A673 (cell line): ENCODE results near the gene LTF. TPM values are rescaled to one million over a fixed set of nuclear protein-coding genes. Genes with fewer than 3 reads are reported as not detected.
"Not testable (repeated sequence)": the region's sequence is repeated elsewhere in the genome, so short reads cannot be mapped to it uniquely, and the experiment has no call there.

Experiments used
- BruUV-seq: library from RNA; stranded (reverse); fragments of 400-500 nt; replicated peaks from 2 replicates; lab custom pipeline; 2021; lab: Mats Ljungman, UMichigan
- CTCF ChIA-PET: fragments of 300-600 bp; sonication (Branson Sonifier 250); formaldehyde crosslinking; loops from one replicate; lab custom pipeline; 2022; ENCODE audit warnings: antibody characterized with exemption; lab: Charles Lee
- POLR2A ChIA-PET: fragments of 300-600 bp; sonication (Branson Sonifier 250); formaldehyde crosslinking; loops from one replicate; lab custom pipeline; 2022; ENCODE audit warnings: antibody characterized with exemption; ENCODE audit not compliant: low non-redundant PET; lab: Charles Lee
- DNase-seq: peaks from one replicate; pipeline ENCODE4 v3.0.0-alpha.2; 2015; ENCODE audit warnings: low spot score
- H3K27ac ChIP-seq: fragments of 200-600 bp; sonication (generic); 2 replicates; pipeline ENCODE4 v1.5.1; 2016; ENCODE audit warnings: mixed run types, low read depth, mild to moderate bottlenecking, mixed read lengths, antibody characterized with exemption, low read length; ENCODE audit not compliant: poor library complexity, severe bottlenecking
- H3K27me3 ChIP-seq: fragments of 200-600 bp; sonication (generic); replicated peaks from 2 replicates; pipeline ENCODE4 v1.6.1; 2017; ENCODE audit warnings: mixed run types, low read depth, mild to moderate bottlenecking, mixed read lengths, antibody characterized with exemption, low read length; ENCODE audit not compliant: insufficient read depth, poor library complexity
- H3K36me3 ChIP-seq: fragments of 200-600 bp; sonication (generic); 2 replicates; pipeline ENCODE4 v1.6.1; 2016; ENCODE audit warnings: mixed run types, mild to moderate bottlenecking, mixed read lengths, antibody characterized with exemption, low read length; ENCODE audit not compliant: insufficient read depth, poor library complexity, severe bottlenecking
- H3K4me1 ChIP-seq: fragments of 200-600 bp; sonication (generic); 2 replicates; pipeline ENCODE4 v1.6.1; 2017; ENCODE audit warnings: mixed run types, mild to moderate bottlenecking, mixed read lengths, antibody characterized with exemption, low read length; ENCODE audit not compliant: insufficient read depth, poor library complexity, severe bottlenecking
- H3K4me3 ChIP-seq: fragments of 200-600 bp; sonication (generic); 2 replicates; pipeline ENCODE4 v1.5.1; 2016; ENCODE audit warnings: low read depth, mixed run types, mild to moderate bottlenecking, mixed read lengths, low read length; ENCODE audit not compliant: poor library complexity, severe bottlenecking
- H3K9me3 ChIP-seq: fragments of 200-600 bp; sonication (generic); 2 replicates; pipeline ENCODE4 v1.6.1; 2016; ENCODE audit warnings: mixed run types, low read depth, mild to moderate bottlenecking, mixed read lengths, antibody characterized with exemption, low read length; ENCODE audit not compliant: poor library complexity, severe bottlenecking
- CTCF ChIP-seq: fragments of 300-800, 200-600 bp; sonication (generic); conservative IDR thresholded peaks from 2 replicates; pipeline ENCODE4 v1.5.1; 2017; ENCODE audit warnings: low read depth, mild to moderate bottlenecking, antibody characterized with exemption, low read length, moderate library complexity, mixed read lengths
- EZH2 ChIP-seq: fragments of 200-600 bp; sonication (generic); IDR thresholded peaks from 2 replicates; pipeline ENCODE4 v1.6.1; 2017; ENCODE audit warnings: borderline replicate concordance, low read depth, mild to moderate bottlenecking, mixed read lengths, antibody characterized with exemption, low read length; ENCODE audit not compliant: poor library complexity, severe bottlenecking
- intact Hi-C: fragments of 100-400 bp; cut with micrococcal nuclease; formaldehyde crosslinking; loops from one replicate; pipeline ENCODE4 v1.10.0; 2022; ENCODE audit not compliant: unreplicated experiment
- total RNA-seq: library from RNA; stranded (reverse); gene quantifications from 2 replicates; pipeline ENCODE4 v1.2.3, GENCODE V29; 2021

Gene LTF
- total RNA-seq, 1 experiment from 2014 or later = not detected

GRCh38 chr3:46435081-46435726 lies 29.5 kb downstream of the LTF start:
- H3K27me3 ChIP-seq = no peaks in the 10 kb centered on the region
- DNase-seq = no peak
- no TSS peak for BruUV-seq
- H3K4me1 ChIP-seq = no peaks in the 10 kb centered on the region
- intact Hi-C loops = no loop called here
- TF ChIP-seq EZH2 (no peak), CTCF (no peak)
- H3K9me3 ChIP-seq = no peaks in the 10 kb centered on the region
- ChIA-PET POLR2A (no interaction called here), CTCF (no interaction called here)
- H3K36me3 ChIP-seq = no peaks in the 10 kb centered on the region
- H3K27ac ChIP-seq = no peak overlapping the region
- H3K4me3 ChIP-seq = no peak overlapping the region

GRCh38 chr3:46433841-46434240 lies 30.9 kb downstream of the LTF start:
- DNase-seq = no peak
- intact Hi-C loops = no loop called here
- no peaks in the 10 kb centered on the region for H3K4me1 ChIP-seq
- no peak overlapping the region for H3K4me3 ChIP-seq
- no TSS peak for BruUV-seq
- TF ChIP-seq EZH2 (no peak), CTCF (no peak)
- no peak overlapping the region for H3K27ac ChIP-seq
- H3K27me3 ChIP-seq = no peaks in the 10 kb centered on the region
- H3K9me3 ChIP-seq = no peaks in the 10 kb centered on the region
- CTCF ChIA-PET = no interaction called here
- POLR2A ChIA-PET = no interaction called here
- no peaks in the 10 kb centered on the region for H3K36me3 ChIP-seq

- CTCF ChIA-PET = not testable (repeated sequence)
These were observed 31.6 kb downstream of the LTF start for GRCh38 chr3:46433118-46433517.

GRCh38 chr3:46431905-46432304 lies 32.8 kb downstream of the LTF start:
- intact Hi-C loops, CTCF ChIA-PET, POLR2A ChIA-PET, H3K27me3 ChIP-seq, H3K4me3 ChIP-seq, H3K4me1 ChIP-seq, DNase-seq, H3K27ac ChIP-seq, BruUV-seq, H3K36me3 ChIP-seq, H3K9me3 ChIP-seq: not testable (repeated sequence)

More at GRCh38 chr3:46433118-46433517, 31.6 kb downstream of the LTF start:
- H3K27me3 ChIP-seq, H3K27ac ChIP-seq, H3K4me1 ChIP-seq, H3K4me3 ChIP-seq, POLR2A ChIA-PET, BruUV-seq, H3K9me3 ChIP-seq, H3K36me3 ChIP-seq, DNase-seq, intact Hi-C loops: not testable (repeated sequence)

- BruUV-seq, H3K4me3 ChIP-seq, H3K4me1 ChIP-seq, CTCF ChIA-PET, POLR2A ChIA-PET, intact Hi-C loops, H3K27me3 ChIP-seq, H3K27ac ChIP-seq, DNase-seq, H3K36me3 ChIP-seq, H3K9me3 ChIP-seq: not testable (repeated sequence)
These were observed 33.8 kb downstream of the LTF start for GRCh38 chr3:46430879-46431278.
